GM10847 (cell line): Measurements from ENCODE around the gene PJA2.

Experiments
- POLR2A ChIP-seq: IDR thresholded peaks from 2 replicates; pipeline ENCODE4 v1.6.1; 2011; ENCODE audit not compliant: insufficient read length; ENCODE audit errors: extremely low read depth

Gene PJA2

DNA sequence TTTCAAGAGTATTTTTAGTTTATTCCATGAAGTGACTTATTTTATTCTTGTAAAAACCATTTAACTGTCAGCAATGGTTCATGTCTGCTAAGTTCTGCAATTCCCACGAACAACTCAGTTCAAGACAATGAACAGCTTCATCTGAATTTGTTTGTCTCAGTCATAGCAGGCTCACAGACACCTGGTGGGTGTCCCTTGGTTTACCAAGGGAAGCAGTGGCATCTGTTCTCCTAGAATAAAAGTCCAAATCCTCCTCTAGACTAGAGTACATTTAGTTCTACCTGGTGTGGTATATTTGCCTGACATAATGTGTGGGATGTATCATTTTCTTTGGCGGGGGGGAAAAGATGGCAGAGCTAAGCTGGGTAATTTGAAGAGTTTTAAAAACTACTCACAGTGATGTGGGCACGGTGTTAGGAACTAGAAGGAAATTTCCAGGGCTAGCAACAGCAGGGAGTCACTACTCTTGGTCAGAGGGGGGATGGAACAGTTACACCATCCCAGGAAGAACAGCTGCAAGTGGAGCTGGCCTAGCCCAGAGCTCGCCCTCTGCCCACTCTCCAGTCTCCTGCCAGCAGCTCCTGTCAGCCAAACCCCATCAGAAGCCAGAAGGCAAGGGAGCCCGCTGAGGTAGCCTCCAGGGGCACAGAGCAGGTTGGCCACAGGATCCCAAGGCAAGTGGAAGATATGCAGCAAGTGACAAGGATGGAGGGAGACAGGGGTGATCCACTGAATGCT, 100.3 kb downstream of the PJA2 start:
- no peak for TF ChIP-seq POLR2A

DNA sequence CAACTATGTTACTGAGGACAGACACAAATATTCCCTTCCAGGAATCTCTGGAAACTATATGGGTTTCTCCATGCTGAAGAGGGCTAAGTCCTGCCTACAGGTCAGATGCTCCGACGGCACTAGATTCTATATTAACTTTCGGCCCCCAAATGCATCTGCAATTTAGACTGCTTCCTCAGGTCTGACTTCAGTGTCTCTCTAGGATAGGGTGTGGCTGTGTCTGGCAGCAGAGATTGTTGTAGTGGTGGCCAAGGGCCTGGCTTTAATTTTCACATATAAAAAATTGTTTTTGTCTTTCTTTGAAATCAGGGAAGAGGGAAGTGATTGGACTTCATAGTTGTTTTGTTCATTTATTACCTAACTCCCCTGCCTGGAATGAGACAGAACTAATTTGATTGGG, 101.8 kb downstream of the PJA2 start:
- no peak for TF ChIP-seq POLR2A

DNA sequence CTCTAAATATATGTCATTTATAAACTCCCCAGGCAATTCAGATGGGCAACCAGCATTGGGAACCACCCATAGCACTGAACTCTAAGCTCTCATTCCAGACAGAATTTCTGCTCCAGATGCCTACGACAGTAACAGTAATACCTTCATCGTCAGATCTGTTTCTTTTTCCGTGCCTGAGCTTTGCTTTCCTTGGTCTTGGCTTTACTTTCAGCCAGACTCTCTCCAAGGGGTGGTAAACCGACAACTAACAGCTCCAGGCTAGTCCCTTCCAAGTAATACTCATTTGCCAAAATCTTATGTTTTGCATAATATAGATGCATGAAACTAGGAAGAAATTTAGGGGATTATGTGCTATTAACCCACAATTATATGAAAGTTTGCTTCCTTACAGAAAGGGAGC, 102.3 kb downstream of the PJA2 start:
- TF ChIP-seq POLR2A, result no peak

DNA sequence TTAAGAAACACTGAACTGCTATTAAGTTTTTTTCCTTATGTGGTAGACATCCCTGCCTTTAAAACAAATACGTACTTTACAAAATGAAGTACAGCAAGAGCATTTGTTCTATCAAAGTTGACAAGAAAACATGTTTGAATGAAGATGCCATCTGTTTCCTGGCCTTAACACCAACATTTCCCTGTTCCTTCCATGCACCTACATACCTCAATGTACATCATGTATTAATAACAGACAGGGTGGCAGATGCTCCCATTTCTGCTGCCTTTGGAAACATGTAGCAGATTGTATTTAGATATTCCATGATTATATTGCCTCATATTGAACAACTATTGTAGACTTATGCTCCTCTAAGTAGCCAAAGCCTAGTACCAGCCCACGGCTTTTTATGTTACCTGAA, 104.4 kb downstream of the PJA2 start:
- TF ChIP-seq POLR2A, result no peak

DNA sequence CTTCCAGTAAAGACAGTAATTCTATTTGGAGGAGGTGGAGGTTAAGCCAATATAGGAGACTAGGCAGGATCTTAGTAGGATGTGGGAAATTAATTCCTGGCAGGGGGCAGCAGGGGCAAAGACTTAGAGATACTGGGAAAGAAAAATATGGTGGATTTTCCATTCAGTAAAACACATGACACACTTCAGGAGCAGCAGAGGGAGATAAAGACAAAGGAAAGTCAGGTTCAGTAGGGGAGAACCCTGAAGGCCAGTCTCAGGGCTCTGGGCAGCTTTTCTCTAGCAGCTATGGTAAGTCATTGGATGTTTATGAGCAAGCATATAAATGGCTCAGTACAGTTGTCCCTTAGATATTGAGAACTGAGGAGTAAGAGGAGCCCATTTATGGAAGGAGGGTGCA, 105.5 kb downstream of the PJA2 start:
- TF ChIP-seq POLR2A, result no peak

DNA sequence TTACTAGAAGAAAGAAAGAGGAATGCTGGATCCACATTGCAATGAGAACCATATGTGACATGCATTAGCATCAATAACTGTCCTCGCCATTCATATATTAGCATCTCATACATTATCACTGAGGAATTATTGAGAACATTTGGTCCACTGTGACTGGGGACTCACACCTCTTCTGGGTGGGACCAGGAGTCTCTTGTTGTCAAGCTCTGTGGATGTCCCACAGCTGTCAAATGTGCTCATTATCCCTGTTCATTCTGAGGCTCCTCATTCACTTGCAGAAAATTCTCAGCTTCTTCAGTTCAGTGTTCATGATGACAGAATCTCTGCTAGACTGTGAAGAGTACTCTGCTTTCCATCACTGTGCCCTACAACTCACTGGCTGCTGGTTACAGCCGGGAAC, 109.4 kb downstream of the PJA2 start:
- no peak for TF ChIP-seq POLR2A

DNA sequence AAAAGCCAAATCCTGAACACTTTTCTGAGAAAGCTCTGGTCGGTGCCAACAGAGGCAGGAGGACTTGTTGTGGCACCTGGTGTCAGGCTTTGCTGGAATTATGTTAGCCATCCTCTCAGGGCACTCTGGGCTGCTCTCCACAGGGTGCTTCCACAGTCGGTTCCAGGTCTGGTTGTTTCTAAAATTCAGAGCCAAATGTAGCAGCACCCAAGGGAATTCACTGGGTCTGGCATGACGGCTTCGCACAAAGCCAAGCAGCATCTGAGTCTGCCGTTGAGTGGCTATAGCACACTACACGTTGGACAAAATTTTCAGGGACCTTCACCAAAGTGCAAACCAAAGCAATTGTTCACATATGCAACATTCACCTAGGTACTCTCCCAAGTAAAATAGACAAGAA, 110.2 kb downstream of the PJA2 start:
- TF ChIP-seq POLR2A, result no peak

DNA sequence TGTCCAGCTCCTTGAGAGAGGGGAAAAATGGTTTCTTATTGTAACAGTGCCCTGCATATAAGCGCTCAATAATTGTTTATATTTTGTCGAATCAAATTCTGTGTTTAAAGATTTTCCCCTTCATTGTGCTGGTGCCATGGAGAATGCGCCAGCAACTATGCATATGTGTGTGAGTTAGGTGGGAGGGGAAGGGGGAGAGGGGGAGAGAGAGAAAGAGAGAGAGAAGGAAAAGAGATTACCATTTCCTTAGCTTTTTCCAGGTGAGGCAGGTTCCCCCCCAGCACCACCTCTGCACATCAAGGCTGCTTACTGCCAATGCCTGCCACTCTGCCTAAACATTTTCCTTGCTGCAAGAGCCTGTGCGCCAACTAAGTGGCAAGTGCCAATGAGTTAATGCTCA, 111.0 kb downstream of the PJA2 start:
- TF ChIP-seq POLR2A, result no peak

DNA sequence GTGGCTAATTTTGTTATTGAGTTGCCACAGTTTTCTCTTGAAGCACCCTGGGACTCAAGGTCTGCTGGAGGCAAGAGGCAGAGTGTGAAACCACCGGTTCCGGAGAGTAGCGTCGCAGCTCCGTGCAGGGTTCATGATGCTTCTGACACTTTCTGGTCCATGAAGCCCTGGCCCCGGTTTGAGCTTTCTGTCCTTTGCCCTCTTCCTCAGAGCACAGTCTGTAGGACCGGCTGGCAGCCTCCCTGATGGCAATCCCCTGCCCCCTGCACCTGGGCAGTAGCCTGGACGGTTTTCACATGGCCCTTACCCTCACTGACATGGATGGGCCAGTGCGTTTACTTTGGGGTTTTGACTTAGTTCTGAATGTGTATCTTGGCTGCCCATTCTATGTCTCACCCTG, 111.9 kb downstream of the PJA2 start:
- no peak for TF ChIP-seq POLR2A

DNA sequence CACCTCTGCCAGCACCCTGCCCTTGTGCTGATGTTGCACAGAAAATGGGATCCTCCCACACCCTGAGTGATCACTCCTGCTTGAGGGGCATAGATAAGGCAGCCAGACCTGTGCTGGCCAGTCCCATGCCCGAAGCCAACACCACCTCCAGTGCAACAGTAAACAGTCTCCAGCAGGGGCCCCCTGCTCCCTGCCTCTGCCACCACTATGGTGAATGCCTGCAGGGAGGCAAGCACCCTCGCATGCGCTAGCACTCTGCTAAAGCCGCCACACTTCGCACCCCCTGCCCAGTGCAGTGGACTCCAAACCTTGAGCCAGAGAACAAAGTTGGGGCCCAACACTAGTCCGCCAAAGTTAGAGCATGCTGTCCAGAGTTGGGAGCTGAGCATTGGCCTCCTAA, 118.7 kb downstream of the PJA2 start:
- TF ChIP-seq POLR2A, result no peak

DNA sequence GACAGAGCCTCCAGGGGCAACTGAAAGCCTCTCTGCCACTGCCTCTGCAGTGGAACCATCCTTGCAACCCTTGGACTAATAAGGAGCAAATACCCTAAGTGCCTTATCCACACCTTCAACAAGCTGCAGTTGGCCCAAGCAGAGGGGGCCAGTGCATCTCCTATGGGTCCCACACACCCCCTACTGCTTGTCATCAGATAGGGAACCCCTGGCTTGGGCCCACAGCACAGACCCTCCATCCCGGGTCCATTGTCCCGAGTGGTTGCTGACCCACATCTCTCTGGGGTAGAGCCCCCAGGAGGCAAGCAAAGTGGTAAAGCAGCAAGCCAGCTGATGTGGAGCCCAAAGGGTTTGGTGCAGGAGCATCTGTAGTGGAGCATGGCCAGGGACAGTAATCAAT, 119.5 kb downstream of the PJA2 start:
- TF ChIP-seq POLR2A, result no peak
